GM19043 (cell line): ENCODE measurements around the gene NACAD.
"Not testable (repeated sequence)": the region's sequence is repeated elsewhere in the genome, so short reads cannot be mapped to it uniquely, and the experiment has no call there.

Experiments used
- ATAC-seq: cut with Tn5 transposase; IDR thresholded peaks from one replicate; pipeline ENCODE4 v1.9.1; 2021; ENCODE audit warnings: low read depth; ENCODE audit not compliant: unreplicated experiment

Gene NACAD

GRCh38 chr7:45118292-45118691 is 29.5 kb upstream of the NACAD start:
- ATAC-seq: no peak

- no peak for ATAC-seq
These were observed 28.8 kb upstream of the NACAD start for GRCh38 chr7:45117582-45117981.

- no peak for ATAC-seq
These were observed 27.3 kb upstream of the NACAD start for GRCh38 chr7:45116048-45116447.

GRCh38 chr7:45114926-45115325 is 26.2 kb upstream of the NACAD start:
- ATAC-seq: no peak

GRCh38 chr7:45114257-45114656 is 25.5 kb upstream of the NACAD start:
- not testable (repeated sequence) for ATAC-seq

- ATAC-seq: no peak
These were observed 23.9 kb upstream of the NACAD start for GRCh38 chr7:45112648-45113047.

GRCh38 chr7:45111298-45112223 is 22.8 kb upstream of the NACAD start, which contains the start of gene TBRG4:
Gene TBRG4 (minus strand): TSS chr7:45111697. CDS start chr7:45109237, 2,460 bp downstream.
- ATAC-seq: peak; percentile 95

- ATAC-seq: no peak
These were observed 20.1 kb upstream of the NACAD start for GRCh38 chr7:45108863-45109262.

- no peak for ATAC-seq
These were observed 18.6 kb upstream of the NACAD start for GRCh38 chr7:45107356-45107755.

- ATAC-seq: no peak
These were observed 18.1 kb upstream of the NACAD start for GRCh38 chr7:45106820-45107219.

- ATAC-seq: no peak
These were observed 16.9 kb upstream of the NACAD start for GRCh38 chr7:45105588-45106188.

GRCh38 chr7:45104844-45105587 is 16.2 kb upstream of the NACAD start:
- ATAC-seq: no peak

- no peak for ATAC-seq
These were observed 15.4 kb upstream of the NACAD start for GRCh38 chr7:45103958-45104843.

GRCh38 chr7:45102785-45103712 is 14.3 kb upstream of the NACAD start:
- ATAC-seq: no peak

GRCh38 chr7:45101748-45102147 is 13.0 kb upstream of the NACAD start:
- ATAC-seq: no peak

- ATAC-seq: no peak
These were observed 12.2 kb upstream of the NACAD start for GRCh38 chr7:45100761-45101480.

- ATAC-seq: no peak
These were observed 11.4 kb upstream of the NACAD start for GRCh38 chr7:45099891-45100760.
